GM11168 (cell line): ENCODE measurements around the gene HECTD4.
"Not testable (repeated sequence)": the region's sequence is repeated elsewhere in the genome, so short reads cannot be mapped to it uniquely, and the experiment has no call there.

Experiments used
- in situ Hi-C: fragments of 300-500 bp; cut with MboI; formaldehyde crosslinking; loops from one replicate; pipeline ENCODE4 v1.12.0; 2022; ENCODE audit warnings: low sequenced_read_pairs; ENCODE audit not compliant: unreplicated experiment

Gene HECTD4

GRCh38 chr12:112131686-112132085 is 250.5 kb downstream of the HECTD4 start:
- in situ Hi-C loops = no loop called here

- in situ Hi-C loops = no loop called here
Observed at GRCh38 chr12:112130441-112130998, 251.7 kb downstream of the HECTD4 start.

GRCh38 chr12:112126911-112127310 is 255.3 kb downstream of the HECTD4 start:
- in situ Hi-C loops = no loop called here

GRCh38 chr12:112126000-112126438 is 256.2 kb downstream of the HECTD4 start:
- in situ Hi-C loops = no loop called here

- in situ Hi-C loops = no loop called here
Observed at GRCh38 chr12:112125250-112125999, 256.8 kb downstream of the HECTD4 start, which contains the start of gene TRAFD1. TSS of gene TRAFD1 (plus strand) at chr12:112125560. CDS start at chr12:112130523, 4,963 bp downstream.

- in situ Hi-C loops = no loop called here
Observed at GRCh38 chr12:112124918-112125249, 257.3 kb downstream of the HECTD4 start.

- in situ Hi-C loops = no loop called here
Observed at GRCh38 chr12:112122823-112123690, 259.2 kb downstream of the HECTD4 start.

- in situ Hi-C loops = no loop called here
Observed at GRCh38 chr12:112121780-112122565, 260.3 kb downstream of the HECTD4 start.

- in situ Hi-C loops = no loop called here
Observed at GRCh38 chr12:112117685-112118084, 264.5 kb downstream of the HECTD4 start.

GRCh38 chr12:112116232-112117060 is 265.8 kb downstream of the HECTD4 start:
- in situ Hi-C loops = no loop called here

- in situ Hi-C loops = no loop called here
Observed at GRCh38 chr12:112115259-112116045, 266.8 kb downstream of the HECTD4 start.

- in situ Hi-C loops = no loop called here
Observed at GRCh38 chr12:112112409-112113133, 269.7 kb downstream of the HECTD4 start.

GRCh38 chr12:112111931-112112330 is 270.3 kb downstream of the HECTD4 start:
- in situ Hi-C loops = no loop called here

- in situ Hi-C loops = not testable (repeated sequence)
Observed at GRCh38 chr12:112110787-112111662, 271.2 kb downstream of the HECTD4 start.
